MV-4-11 (cell line): ENCODE measurements around the gene API5.
"Not testable (repeated sequence)": the region's sequence is repeated elsewhere in the genome, so short reads cannot be mapped to it uniquely, and the experiment has no call there.

Source experiments
- DNase-seq: peaks from one replicate; lab custom pipeline; 2025; lab: John Stamatoyannopoulos, UW

API5 gene

DNA sequence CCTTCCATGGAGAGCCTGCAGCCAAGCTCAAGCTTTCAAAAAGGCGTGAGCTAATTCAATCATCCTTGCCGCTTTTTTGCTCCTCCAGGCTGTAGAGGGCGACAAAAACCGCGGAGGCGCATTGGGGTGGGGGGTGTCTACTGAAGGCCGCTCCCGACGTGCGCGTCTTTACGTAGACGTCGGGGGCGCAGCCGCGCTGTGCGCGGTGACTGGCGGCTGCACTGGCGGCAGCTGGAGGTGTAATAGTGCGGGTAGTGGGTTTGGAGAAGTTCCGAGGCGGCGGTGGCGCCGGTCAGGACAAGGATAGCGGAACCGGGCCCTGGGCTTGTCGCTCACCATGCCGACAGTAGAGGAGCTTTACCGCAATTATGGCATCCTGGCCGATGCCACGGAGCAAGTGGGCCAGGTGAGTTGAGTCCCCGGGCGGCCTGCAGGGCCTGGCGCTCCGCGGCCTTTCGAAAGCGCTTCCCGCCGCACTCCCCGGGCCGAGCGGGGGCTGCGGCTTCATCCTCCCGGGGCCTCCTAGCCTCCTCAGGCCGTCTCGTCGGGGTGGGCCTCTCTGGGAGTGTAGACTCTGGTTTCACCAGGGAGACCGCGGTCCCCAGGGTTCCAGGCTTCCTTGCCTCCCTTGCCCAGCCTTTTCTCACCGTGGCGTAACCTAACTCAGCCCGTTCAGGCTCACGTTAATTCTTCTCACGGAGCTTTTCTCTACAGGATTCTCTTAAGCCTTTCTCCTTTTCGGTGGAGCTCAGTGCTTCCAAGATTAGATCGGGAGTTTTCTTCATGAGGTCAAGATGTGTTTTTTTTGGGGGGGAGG is at the start of gene API5:
API5 (plus strand) TSS at position 206 of the 817 bp plus-strand sequence; CDS start at position 338, 132 bp downstream.
- peak; percentile 92 for DNase-seq

DNA sequence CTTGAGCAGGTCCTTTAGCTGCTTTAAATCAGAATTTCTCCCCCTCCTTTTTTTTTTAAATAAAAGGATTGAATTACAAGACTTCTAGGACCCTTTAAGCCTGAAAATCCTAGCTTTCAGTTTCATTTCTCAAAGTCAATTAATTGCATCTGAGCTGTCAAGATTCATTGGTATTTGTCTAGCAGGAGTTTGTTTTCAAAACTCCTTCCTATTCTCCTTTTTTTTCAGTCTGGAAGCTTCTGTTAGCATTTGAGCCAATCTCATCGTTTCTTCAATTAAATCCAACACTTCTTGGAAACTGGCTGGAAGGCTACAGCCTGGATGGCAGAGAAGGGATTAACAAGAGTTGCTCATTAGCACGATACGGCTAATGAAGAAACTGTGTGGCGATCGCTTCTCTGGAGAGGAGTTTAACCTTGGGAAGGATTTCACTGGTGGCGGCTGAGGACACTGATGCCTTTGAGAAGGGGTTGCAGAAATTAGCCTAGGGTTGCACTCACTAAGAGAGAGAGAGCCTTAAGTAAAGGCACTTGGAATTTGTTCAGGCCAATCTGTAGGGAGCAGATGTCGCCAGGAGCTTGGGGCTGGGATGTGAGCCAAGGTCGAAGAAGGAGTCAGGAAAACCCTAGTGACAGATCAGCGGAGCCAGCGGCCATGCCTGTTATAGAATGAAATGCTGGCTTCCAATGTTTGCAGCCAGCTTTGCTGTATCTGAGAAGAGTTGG is 43.8 kb upstream of the API5 start:
- DNase-seq: no peak

DNA sequence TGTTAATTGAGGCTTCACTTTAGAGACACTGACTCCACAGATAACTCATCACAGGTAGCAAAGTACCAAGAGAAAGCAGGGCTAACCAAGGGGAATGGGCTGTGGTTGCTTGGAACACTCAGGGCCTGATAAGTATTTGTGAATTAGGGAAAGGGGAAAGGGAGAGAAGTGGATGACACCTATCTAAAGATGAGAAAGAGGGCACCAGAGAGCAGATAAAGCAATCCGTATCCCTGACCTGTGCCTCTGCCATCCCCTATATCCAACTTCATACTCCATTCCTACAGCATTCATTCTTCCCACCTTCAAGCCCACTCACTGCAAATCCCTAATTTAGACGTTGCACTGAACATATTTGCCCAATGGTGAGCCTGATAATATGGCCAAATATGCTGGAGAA is 43.0 kb upstream of the API5 start:
- DNase-seq: no peak

DNA sequence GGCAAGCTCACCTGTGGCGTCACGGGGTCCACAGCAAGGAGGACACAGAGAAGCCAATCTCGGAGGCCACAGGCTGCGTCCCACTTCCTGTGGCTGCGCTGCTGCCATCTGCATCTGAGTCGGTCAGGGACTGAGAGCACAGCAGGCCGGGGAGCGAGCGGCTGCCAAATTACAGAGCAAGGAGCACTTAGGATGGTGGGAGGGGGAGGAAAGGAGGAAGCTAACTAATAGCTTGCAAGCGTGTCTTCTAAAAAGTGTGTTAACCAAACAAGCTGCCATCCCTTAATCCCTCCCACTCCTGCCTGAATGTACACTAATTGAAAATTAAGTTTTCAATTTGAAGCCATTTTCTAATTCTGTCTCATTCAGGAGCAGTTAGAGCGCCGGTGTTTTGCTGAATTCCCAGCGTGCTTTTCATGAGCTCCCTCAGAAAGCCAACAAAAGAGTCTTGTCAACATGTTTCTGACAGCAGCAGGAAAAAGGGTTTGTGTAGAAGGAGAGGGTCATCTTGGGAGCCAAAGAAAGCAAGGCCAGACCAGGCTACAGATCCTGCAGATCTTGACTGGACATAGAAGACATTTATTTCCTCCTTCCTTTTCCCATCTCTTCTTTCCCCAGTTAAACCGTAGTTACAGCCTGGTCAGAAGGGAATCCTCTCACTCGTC is 42.4 kb upstream of the API5 start:
- DNase-seq: no peak

DNA sequence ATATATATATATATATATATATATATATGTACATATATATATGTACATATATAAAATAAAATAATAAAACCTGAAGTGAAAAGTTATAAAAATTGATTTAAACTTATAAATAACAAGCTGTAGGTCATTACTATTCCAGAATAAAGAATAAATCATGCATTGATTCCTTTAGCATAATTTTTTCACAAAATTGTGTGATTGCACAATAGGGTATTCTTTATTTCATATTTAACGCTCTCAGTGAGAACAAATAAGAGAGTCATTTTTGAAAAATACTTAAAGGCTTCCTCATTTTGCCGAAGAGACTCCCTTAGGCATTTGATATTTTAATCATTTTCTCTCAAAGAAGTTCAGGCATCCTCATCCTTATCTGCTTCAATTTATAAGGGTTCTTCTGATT is 41.3 kb upstream of the API5 start:
- DNase-seq: no peak

DNA sequence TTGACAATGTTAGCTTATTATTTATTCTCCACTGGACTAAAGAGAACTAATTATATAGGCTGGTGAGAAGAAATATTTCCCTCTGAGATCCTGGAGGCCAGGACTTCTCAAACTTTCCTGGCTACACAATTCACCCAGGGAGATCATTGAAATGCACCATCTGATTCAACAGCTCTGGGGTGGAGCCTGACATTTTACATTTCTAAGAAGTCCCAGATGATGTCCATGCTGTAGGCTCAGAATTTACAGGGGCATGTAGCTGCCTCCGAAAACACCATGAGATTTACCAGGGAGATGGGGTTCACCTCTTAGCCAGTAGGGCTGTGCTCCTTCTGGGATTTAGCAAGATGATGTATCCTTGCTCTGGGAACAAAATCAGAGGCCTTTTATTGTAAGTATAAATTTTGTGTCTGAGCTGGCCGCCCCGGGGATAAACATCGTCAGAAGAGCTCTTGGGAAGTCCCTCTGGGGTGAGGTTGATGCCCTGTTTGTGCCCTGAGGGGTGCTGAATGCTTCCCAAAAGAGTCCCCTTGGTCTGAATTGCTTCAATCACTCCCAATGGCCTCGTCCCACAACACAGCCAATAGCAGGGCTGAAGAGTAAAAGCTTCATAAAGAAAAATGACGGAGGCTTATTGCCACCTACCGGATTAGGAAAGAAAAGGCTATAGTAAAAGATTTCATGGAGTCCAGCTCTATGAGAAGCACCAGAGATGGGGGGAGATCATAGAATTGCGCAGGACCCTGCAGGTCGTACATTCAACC is 33.4 kb upstream of the API5 start:
- DNase-seq: peak; percentile 9

DNA sequence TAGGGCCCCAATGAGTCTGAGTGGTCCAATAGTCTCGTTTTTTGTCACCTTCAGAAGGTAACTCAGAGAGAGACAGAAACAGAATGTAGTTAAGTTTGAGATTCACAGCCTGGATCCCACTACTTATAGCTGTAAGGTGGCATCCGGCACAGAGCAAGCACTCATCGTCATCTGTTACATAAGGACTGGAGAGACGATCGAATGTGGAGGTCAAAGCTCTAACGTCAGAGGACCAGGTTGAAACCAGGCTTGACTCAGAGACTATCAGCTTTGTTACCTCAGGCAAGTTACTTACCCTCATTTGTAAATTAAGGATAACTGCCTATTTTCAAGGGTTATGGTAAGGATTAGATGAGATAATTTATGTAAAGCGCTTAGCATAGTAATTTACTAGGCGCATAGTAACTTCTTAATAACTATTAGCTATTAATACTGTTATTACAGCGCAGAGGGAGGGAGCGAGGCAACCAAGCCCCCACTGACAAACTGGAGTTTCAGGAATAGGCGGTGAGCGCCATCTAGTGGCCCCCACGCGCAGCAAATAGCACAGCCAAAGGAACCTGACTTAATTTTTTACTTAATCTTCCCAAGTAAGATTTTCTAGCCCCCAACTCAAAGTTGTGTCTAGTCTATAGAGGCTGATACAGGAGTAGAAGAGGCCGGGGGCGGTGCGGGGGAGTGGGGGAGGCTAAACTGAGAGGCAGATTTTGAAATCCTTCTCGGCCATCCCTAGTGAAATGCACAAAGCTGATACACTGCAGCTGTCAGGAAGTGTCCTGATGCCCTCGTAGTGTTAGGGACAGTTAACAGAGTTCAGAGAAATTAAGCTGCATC is 29.0 kb upstream of the API5 start:
- DNase-seq: peak; percentile 11

DNA sequence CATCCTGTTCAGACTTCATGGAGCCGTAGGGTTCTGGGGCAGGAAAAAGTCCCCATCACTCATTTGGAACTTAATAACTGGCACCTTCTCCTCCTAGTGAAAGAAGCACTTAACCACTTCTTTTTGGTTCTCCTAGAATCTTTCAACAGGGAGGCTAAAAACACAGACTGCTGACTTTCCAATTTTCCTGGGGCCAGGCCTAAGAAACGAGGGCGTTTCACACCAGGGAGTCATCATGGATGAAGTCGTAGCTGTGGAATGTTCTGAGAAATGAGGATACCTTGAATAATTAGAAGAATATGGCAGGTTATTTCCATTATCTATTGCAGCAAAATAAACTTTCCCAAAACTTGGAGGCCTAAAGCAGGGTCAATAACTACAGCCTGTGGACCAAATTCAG is 26.0 kb upstream of the API5 start:
- no peak for DNase-seq

DNA sequence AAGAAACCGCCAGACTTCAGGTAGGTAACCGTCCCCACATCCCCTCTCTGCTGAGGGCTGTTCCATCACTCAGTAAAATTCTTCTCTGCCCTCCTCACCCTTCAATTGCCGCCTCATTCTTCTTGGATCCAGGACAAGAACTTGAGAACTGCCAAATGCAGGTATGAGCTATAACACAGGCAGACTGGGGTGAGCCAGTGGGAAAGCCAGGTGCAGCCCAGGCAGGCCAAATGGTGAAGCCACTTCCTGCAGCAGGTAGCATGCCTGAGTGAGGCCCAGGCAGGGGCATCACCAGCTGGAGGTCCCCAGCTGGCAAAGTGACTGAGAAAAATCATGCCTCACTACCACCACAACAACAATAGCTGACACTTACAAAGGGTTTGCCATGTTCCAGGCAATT is 22.4 kb upstream of the API5 start:
- no peak for DNase-seq

DNA sequence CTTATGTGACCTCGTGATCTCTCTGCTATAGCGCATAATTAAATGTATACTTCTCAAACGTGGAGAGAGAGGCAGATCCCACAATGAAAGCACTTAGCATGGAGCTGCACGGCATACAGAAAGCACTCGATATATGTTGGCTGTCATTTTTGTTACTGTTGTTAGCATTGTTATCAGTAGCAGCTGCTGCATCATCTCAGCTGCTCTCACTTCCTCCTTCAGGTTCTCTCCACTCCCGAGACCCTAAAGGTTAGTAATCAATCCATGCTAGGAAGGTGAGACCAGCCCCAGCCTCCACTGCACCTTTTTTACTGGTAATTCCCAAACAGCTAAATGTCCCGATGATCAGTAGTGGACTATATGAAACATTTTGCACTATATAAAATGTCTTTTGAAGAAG is 13.4 kb upstream of the API5 start:
- no peak for DNase-seq

DNA sequence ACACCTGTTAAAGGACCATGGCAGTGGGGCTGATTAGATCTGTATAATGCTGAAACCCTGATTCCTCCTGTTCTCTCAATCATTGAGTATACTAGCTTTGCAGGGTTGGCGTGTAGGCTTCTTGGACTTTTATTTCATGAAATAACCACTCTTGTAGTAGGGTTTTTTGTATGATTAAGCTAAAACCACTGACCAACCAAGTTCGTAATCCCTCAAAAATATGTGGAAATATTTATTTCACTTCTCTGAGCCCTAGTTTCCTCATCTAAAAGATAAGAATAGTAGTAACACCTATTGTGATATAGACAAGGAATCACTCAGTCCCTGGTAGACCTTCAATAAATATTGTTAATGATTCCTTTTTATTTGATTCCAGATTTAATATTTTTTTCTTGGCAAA is 4.2 kb downstream of the API5 start:
- DNase-seq: peak; percentile 60

DNA sequence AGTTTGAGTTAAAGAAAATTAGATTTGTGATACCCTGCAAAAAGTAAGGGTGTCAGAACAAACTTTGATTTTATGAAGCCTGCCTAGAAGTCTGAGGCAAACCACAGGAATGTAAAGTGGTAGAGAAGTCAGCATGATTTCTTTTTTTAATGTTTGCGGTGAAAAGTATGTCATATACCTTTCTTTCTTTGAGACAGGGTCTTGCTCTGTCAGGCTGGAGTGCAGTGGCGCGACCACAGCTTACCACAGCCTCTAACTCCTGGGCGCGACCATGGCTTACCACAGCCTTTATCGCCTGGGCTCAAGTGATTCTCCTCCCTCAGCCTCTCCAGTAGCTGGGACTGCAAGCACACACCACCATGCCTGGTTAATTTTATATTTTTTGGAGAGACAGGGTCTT is 4.7 kb downstream of the API5 start:
- peak; percentile 65 for DNase-seq

DNA sequence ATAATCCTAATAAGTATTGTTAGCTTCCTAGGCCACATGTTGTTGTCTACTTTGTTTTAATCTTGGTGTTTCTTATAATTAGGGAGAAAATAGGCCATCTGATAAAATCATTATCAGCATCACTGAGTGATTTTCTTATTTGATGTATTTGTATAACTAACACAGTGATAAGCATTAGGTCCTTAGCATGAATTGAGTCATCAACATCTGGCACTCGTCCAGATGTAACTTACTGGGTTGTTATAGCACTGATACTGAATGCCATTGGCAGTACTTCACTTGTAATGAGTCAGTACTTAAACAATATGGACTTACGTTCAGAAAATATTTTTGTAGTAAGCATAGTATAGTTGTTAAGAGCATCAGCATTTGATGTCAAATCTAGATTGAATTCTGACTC is 16.2 kb downstream of the API5 start:
- DNase-seq: no peak

DNA sequence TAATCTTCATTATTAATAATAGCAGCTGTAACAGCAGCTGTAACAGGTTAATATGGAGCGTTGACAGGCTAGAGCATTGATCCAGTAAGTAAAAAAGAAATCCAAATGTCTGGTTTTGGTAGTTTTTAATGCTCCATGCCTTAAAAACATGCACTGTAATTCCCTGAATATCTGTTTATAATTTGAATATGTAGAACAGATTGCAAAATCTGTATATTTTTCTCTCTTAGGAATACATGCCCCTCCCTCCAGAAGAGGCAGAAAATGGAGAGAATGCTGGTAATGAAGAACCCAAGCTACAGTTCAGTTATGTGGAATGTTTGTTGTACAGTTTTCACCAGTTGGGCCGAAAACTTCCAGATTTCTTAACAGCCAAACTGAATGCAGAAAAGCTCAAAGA is 16.7 kb downstream of the API5 start:
- no peak for DNase-seq

DNA sequence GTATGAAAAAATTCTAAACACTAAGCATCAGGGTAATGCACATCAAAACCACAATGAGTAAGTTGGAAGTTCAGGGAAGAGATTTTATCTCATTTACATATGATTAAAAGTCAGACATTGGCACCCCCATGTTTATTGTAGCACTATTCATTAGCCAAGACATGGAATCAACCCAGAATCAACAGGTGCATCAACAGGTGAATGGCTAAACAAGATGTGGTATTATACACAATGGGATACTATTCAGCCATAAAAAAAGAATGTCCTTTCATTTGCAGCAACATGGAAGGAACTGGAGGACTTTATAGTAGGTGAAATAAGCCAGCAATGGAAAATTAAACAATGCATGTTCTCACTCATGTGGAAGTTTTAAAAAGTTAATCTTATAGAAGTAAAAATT is 29.4 kb downstream of the API5 start:
- DNase-seq: no peak

DNA sequence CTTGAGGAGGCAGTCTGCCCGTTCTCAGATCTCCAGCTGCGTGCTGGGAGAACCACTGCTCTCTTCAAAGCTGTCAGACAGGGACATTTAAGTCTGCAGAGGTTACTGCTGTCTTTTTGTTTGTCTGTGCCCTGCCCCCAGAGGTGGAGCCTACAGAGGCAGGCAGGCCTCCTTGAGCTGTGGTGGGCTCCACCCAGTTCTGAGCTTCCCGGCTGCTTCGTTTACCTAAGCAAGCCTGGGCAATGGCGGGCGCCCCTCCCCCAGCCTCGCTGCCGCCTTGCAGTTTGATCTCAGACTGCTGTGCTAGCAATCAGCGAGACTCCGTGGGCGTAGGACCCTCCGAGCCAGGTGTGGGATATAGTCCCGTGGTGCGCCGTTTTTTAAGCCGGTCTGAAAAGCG is 39.6 kb downstream of the API5 start:
- not testable (repeated sequence) for DNase-seq

DNA sequence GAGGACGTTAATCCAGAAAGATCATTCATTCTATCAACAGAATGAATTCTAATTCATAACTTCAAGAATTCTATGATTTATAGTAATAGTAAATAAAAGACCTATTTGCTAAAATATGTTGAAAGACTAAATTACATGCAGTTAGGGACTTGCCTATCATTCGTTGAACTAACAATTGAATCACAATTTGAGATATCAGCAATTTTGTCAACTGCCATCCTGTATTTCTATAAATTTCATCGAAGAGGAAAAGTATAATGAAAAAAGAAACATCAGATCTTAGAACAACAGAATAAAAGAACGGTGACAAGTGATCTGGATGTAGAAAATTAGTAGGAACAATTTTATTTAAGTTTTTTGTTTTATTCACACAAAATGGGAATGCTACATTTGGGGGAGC is 42.5 kb downstream of the API5 start:
- DNase-seq: no peak

DNA sequence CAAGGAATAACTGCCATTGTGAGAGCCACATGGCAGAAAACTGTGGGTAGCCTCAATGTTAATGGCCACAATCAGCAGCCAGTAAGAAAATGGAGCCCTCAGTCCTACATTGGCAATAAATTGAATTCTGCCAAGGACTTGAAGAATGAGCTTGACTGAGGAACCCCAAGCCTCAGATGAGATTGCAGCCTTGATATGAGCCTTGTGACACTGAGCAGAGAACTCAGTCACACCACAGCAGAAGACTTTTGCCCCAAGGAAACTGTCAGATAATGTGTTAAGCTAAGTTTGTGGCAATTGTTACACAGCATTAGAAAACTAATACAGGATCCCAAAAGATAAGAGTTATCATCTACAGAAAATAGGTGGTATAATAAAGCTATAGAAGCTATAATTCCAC is 44.5 kb downstream of the API5 start:
- DNase-seq: no peak

DNA sequence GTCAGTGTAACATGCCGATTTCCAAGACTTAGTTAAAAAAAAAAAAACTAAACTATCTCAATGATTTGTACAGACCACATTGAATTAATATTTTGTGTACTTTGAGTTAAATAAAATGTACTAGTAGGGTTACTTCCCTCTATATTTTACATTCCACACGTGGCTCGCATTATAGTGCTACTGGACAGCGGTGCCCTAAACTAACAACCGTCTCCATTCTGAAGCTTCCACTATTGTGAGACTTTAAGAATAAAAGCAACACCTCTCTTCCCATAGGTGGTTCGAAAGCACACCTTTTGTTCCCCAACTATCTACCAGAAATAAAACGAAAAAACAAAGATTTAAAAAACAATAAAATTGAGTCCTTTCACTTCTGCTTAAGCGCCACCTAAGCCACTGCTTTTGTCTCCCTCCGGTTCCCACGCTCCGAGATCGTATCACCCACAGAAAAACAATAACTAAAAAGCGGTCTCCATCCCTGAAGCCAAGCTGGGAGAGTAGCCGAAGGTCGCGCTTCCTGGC is 46.5 kb downstream of the API5 start:
- DNase-seq: peak; percentile 37

DNA sequence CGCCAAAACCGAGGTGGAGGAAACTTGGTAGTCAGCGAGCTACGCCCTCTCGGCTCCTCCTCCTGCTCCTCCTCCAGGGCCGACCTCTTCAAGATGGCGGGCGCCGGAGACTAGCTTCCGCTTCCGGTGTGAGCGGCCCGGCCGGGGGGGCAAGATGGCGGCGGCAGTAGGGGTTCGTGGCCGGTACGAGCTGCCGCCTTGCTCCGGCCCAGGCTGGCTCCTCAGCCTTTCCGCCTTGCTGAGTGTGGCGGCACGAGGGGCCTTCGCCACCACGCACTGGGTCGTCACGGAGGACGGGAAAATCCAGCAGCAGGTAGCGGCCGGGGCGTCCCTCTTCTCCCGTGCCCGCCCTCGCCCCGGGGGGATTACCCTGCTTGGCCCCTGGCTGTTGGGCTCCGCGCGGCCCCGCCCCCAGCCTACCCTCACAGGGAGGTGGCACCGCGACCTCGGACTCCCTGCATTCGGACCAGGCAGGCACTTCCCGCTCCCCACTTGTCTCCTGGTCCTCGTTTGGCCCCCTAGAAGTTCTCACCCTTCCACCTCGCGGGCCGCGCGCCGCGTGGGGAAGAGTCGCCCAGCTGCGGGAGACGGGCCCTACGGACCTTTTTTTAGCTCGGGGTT is 47.1 kb downstream of the API5 start, which contains the start of gene TTC17:
TTC17 (plus strand) TSS at position 120 of the 621 bp plus-strand sequence; CDS start at position 155, 35 bp downstream.
- DNase-seq: peak; percentile 90
